Measurements from ENCODE around the gene AFP. TPM values are rescaled to one million over a fixed set of nuclear protein-coding genes. Genes with fewer than 3 reads are reported as not detected.

Gene AFP
- total and polyA plus RNA-seq, 2 of the 4 experiments (the other 2 are of a cell fraction) = 0.87 to 1.3 TPM

- no peak for ATAC-seq (ENCODE audit: low read depth)
- CTCF ChIA-PET = interaction anchor here (1.0 kb wide), 1 partner anchor 15 kb away, joined by 3 read pairs; no protein-coding TSS in a partner anchor
- intact Hi-C loops (cut with micrococcal nuclease) = loop anchor here (10.0 kb wide), 1 partner anchor 215 kb away; no protein-coding TSS in a partner anchor
Measured at GRCh38 chr4:73439991-73440390, 4.0 kb downstream of the AFP start.

More at GRCh38 chr4:73439991-73440390, 4.0 kb downstream of the AFP start:
- H3K4ac ChIP-seq (ENCODE audit: low read depth, low read length) = no peak overlapping the region
- H3K23ac ChIP-seq (ENCODE audit: low read depth, low read length) = no peak overlapping the region
- H4K91ac ChIP-seq (ENCODE audit: insufficient read depth, low read depth, low read length) = no peak overlapping the region
- H2BK20ac ChIP-seq (ENCODE audit: low read depth, low read length) = no peak overlapping the region
- H3K36me3 ChIP-seq (ENCODE audit: control insufficient read depth, insufficient read depth, low read length) = no peaks in the 10 kb centered on the region
- H2AK5ac ChIP-seq (ENCODE audit: low read depth, low read length) = no peak overlapping the region
- no peaks in the 10 kb centered on the region for H3K9me3 ChIP-seq (ENCODE audit: control insufficient read depth, insufficient read depth, low read length)
- no peak overlapping the region for H2BK15ac ChIP-seq (ENCODE audit: low read depth, low read length)
- no peak overlapping the region for H4K8ac ChIP-seq (ENCODE audit: low read depth in 2 of 2, low read length in 2 of 2)
- no peak overlapping the region for H2BK5ac ChIP-seq (ENCODE audit: low read depth, low read length, poor library complexity, severe bottlenecking)
- H3K9ac ChIP-seq (ENCODE audit: low read depth, low read length) = no peak overlapping the region
- TF ChIP-seq RCOR1 (IDR thresholded peaks at IDR 0.05; ENCODE audit: insufficient replicate concordance, low read length) = no peak
- TF ChIP-seq ELK1 (IDR thresholded peaks at IDR 0.05; ENCODE audit: borderline replicate concordance, low read depth, low read length) = no peak
- no peak overlapping the region for H2AFZ ChIP-seq (replicated peaks; ENCODE audit: low read length, poor library complexity)
- no peak overlapping the region for H3K18ac ChIP-seq (ENCODE audit: low read depth, low read length)
- peaks cover 2% of the 10 kb centered on the region; the same call in 1 of the 2 replicates for H3K27me3 ChIP-seq (ENCODE audit: control insufficient read depth, insufficient read depth, low read length)
- H2AK9ac ChIP-seq (replicated peaks; ENCODE audit: low read depth, low read length, poor library complexity) = no peak overlapping the region
- no peak overlapping the region for H3K4me2 ChIP-seq (ENCODE audit: low read depth, low read length)
- H4K5ac ChIP-seq (ENCODE audit: low read depth, low read length) = no peak overlapping the region
- H2BK120ac ChIP-seq (ENCODE audit: low read depth, low read length) = no peak overlapping the region
- no peak overlapping the region for H3K4me3 ChIP-seq (ENCODE audit: insufficient read depth, low read depth, low read length)
- in situ Hi-C loops (cut with MboI; ENCODE audit: low sequenced_read_pairs) = no loop called here
- H4K20me1 ChIP-seq (ENCODE audit: insufficient read depth, low read length) = no peaks in the 10 kb centered on the region
- no peak for DNase-seq
- no CpG with 5 or more reads among the region's 3 CpGs for WGBS, 2 experiments (ENCODE audit: extremely low coverage in 2 of 2, insufficient read length in 1 of 2)
- H3K9me1 ChIP-seq (ENCODE audit: insufficient read depth, low read length) = no peaks in the 10 kb centered on the region
- no peak overlapping the region for H3K14ac ChIP-seq (replicated peaks; ENCODE audit: low read depth, low read length)
- POLR2A ChIA-PET (ENCODE audit: unreplicated experiment) = interaction anchor here (0.5 kb wide), 1 partner anchor 10 kb away, joined by 3 read pairs; no protein-coding TSS in a partner anchor
- dilution Hi-C loops (cut with HindIII; ENCODE audit: low sequenced_read_pairs, unreplicated experiment) = no loop called here
- H3K56ac ChIP-seq (ENCODE audit: extremely low read depth, insufficient read depth, low read length) = no peak overlapping the region
- H3K27ac ChIP-seq (ENCODE audit: insufficient read depth, low read length) = no peak overlapping the region
- no peaks in the 10 kb centered on the region for H3K4me1 ChIP-seq (ENCODE audit: control insufficient read depth, insufficient read depth, low read length)
- BruUV-seq (replicated peaks) = no TSS peak
- H3K79me1 ChIP-seq (ENCODE audit: low read depth in 1 of 2, low read length in 2 of 2) = no peaks in the 10 kb centered on the region
